ENCODE data around the gene FAM187B.

- no peak for TF ChIP-seq CTCF (IDR thresholded peaks at IDR 0.05 in 8 of 11, conservative IDR thresholded peaks at IDR 0.05 in 3 of 11)
- TF ChIP-seq POLR2A (IDR thresholded peaks at IDR 0.05) = no peak
Observed at GRCh38 chr19:35264268-35265125, 36.0 kb upstream of the FAM187B start.

All from spleen (tissue), 7 donors.